NCI-H1436 treated with DMSO at 0.1 percent for 48 hours (cell line): ENCODE data around the gene LRRC45.

Source experiments
- DNase-seq: peaks from one replicate; lab custom pipeline; 2025; lab: John Stamatoyannopoulos, UW

Gene LRRC45

GRCh38 chr17:82008258-82008940, 14.7 kb upstream of the LRRC45 start:
- no peak for DNase-seq

- no peak for DNase-seq
These were observed 14.1 kb upstream of the LRRC45 start for GRCh38 chr17:82008941-82009405.

- no peak for DNase-seq
These were observed 13.7 kb upstream of the LRRC45 start for GRCh38 chr17:82009413-82009812.

DNA sequence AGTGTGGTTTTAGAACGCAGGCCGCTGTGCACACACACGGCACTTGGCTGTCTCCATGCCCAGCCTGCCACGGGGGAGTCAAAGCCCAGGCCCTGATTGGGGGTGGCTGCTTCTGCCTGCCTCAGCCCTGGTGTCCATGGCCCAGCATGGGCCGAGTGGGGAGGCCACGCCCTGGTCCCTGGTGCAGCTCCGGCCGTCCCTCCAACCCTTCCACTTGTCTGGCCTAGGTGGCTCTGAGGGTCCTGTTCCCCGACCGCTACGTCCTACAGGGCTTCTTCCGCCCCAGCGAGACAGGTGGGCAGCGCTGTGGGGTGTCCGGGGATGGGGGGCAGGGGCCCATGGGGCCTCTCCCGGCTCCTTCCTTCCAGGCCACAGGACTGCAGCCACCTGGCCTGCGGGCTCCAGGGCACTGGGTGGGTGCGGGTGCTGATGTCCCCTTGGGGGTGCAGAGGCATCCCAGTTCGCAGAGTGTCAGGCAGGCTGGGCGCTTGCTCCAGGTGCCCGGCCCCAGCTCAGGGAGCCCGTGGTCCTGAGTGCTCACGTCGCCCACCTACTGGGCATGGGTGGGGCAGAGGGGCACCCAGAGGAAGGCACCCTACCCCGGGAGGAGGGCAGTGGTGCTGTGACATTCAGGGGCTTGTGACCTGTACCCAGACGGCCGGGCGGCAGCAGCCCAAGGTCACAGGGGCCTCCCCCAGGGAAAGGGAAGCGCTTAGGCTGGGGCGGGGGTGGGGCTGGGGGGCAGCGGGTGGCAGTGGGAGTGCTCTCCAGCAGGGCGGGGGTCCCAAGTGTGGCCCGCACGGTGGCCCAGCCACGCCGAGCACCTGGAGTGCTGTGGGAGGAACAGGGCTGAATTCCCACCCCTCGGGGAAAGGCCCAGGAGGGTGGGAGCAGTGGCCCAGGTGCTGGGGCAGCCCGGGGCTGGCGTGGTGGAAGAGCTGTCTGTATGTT, 12.3 kb upstream of the LRRC45 start:
- DNase-seq = no peak

- DNase-seq = no peak
These were observed 11.4 kb upstream of the LRRC45 start for GRCh38 chr17:82011617-82012187.

DNA sequence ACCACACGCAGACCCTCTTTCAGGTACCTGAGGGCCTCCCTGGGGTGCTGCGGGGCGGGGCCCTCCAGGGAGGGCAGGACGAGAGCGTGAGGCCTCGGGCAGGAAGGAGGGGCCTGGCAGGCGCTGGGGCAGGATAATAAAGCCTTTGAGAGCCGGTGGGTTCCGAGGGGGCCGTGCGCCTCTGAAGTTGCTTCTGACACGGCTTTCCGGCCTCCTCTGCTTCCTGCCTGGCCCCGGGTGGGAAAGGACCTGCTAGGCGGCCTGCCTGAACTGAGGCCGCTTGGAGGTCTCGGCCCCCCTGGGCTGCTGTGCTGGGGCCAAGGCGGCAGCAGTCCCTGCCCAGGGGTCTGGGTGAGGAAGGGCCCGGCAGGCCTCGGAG, 10.9 kb upstream of the LRRC45 start:
- no peak for DNase-seq

- DNase-seq = no peak
These were observed 10.3 kb upstream of the LRRC45 start for GRCh38 chr17:82012640-82013295.

DNA sequence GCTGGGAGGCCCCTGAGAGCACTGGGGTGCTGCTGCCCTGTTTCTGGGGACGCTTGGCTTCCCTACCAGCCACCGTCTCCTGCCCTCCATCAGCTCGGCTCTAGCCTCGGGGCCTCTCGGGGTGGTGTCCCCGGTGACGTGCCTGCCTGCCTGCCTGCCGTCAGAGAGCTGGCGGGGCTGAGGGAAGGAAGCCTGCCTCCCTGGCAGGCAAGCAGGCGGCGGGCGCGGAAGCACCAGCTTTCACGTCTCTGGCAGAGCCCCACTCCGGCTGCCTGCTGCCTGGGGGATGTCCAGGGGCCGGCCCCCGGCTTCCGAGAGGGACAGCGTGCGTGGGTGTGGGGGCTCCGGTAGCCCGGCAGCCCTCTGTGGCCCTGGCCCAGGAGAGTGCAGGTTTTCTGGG, 9.8 kb upstream of the LRRC45 start:
- no peak for DNase-seq

GRCh38 chr17:82013772-82014321, 9.3 kb upstream of the LRRC45 start:
- DNase-seq = no peak

- DNase-seq = no peak
These were observed 8.7 kb upstream of the LRRC45 start for GRCh38 chr17:82014432-82014831.

GRCh38 chr17:82014971-82015310, 8.2 kb upstream of the LRRC45 start:
- no peak for DNase-seq

- no peak for DNase-seq
These were observed 7.7 kb upstream of the LRRC45 start for GRCh38 chr17:82015311-82015971.

DNA sequence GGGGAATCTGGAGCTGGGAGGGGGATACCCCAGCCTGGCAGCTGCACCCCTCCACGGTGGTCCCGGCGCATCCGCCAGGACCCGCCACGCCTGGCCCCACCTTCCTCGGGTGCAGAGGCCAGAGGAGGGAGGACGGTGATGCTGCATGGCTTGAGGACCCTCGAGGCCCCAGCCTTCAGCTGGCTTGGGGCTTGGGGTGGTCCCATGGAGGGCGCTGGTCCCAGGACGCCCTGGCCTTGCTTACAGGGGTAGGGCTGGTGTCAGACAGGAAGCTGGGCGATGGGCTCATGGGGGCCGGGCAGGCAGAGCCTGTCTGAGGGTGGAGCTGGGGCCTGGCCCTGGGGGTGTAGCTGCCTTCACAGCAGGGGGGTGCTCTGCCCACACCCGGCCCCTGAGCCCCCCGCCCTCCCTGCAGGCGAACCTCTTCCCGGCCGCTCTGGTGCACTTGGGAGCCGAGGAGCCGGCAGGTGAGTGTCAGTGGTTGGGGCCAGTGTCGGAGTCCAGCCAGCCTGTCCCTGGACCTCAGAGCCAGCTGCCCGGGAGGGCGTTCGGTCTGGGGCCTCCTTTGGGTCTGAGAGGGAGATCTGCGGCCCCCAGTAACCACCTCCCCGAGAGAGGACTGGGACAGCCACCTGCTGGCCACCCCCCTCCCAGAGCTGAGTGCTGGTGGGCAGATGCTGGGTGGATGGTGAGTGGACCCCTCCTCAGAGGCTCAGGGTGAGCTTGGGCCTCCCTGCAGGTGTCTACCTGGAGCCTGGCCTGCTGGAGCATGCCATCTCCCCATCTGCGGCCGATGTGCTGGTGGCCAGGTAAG, 6.8 kb upstream of the LRRC45 start:
- no peak for DNase-seq

- DNase-seq = no peak
These were observed 6.1 kb upstream of the LRRC45 start for GRCh38 chr17:82016875-82017459.

DNA sequence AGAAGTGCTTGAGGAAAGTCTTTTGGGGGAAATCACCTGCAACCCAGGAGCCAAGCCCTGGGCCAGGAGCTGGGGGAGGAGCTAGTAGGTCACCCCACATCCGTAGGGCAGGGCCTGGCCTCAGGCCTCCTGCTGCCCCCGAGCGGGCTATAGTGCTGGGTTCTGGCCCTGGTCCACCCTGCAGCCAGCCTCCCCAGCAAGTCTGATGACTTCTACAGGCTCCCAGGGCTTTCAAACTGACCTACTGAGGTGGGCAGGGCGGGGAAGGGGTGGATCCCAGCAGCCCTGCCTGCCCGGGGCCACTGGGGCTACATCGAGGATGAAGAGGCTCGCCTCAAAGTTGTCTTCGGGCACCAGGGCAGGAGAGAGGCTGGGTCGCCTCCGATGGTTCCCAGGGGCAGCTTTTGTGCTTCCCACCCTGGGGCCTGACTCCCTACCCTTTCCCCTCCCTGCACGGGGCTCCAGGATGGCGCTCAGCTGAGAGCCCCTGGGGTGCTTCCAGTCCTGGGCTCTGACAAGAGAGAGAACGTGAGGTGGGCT, 5.4 kb upstream of the LRRC45 start:
- no peak for DNase-seq

- no peak for DNase-seq
These were observed 4.7 kb upstream of the LRRC45 start for GRCh38 chr17:82018152-82018988.

- no peak for DNase-seq
These were observed 4.0 kb upstream of the LRRC45 start for GRCh38 chr17:82018989-82019689.
